Choroid plexus epithelial cell (primary cell): ENCODE data around the gene ERBB2.

ENCODE experiments used
- DNase-seq: peaks from one replicate; pipeline ENCODE4 v3.0.0-alpha.2; 2010; ENCODE audit warnings: low read depth
- H3K4me3 ChIP-seq: 2 replicates; pipeline ENCODE4 v1.5.1; 2011; ENCODE audit warnings: low read depth, mild to moderate bottlenecking, control low read depth, low read length, moderate library complexity
- TF ChIP-seq, protein P1 (sequence below): conservative IDR thresholded peaks from 2 replicates; pipeline ENCODE4 v1.5.1; 2011; ENCODE audit warnings: low read depth, mild to moderate bottlenecking, control low read depth, inconsistent platforms, low read length, moderate library complexity

Gene ERBB2

DNA sequence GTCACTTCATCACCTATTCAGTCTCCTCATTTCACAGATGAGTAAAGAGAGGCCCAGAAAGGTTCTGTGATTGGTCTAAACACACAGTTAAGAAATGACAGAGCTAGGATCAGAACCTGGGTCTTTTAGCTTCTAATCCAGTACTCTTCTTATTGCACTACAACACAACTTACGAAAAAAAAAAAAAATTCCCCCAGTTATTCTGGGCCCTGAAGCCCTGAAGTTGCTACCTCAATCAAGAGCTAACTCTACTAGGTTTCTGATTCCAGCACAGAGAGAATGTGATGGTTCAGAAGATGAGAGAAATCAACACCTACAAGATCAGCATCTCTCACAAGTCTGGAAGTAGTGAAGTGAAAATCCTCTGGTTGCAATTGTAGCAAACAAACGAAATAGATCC lies 75.2 kb downstream of the ERBB2 start:
- DNase-seq: no peak
- H3K4me3 ChIP-seq: no peak overlapping the region
- TF ChIP-seq, protein P1, sequence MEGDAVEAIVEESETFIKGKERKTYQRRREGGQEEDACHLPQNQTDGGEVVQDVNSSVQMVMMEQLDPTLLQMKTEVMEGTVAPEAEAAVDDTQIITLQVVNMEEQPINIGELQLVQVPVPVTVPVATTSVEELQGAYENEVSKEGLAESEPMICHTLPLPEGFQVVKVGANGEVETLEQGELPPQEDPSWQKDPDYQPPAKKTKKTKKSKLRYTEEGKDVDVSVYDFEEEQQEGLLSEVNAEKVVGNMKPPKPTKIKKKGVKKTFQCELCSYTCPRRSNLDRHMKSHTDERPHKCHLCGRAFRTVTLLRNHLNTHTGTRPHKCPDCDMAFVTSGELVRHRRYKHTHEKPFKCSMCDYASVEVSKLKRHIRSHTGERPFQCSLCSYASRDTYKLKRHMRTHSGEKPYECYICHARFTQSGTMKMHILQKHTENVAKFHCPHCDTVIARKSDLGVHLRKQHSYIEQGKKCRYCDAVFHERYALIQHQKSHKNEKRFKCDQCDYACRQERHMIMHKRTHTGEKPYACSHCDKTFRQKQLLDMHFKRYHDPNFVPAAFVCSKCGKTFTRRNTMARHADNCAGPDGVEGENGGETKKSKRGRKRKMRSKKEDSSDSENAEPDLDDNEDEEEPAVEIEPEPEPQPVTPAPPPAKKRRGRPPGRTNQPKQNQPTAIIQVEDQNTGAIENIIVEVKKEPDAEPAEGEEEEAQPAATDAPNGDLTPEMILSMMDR: no peak

DNA sequence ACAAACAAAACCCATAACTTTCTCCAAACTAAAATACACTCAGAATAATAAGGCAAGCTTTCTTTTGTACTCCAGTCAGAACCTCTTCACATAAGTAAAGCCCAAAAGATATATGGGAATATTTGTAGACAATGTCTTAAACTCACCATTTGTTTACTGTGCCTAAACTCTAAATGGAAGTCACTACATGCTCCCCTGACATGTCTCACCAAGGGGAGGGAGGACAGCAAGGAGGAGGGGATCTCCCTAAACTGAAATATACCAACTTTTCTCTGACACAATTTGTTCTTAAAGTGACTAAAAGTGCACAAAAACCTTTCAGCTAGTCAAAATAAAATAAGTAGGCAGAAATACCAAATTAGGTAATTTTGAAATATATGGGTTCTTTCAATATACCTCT lies 76.4 kb downstream of the ERBB2 start:
- no peak for DNase-seq
- H3K4me3 ChIP-seq: no peak overlapping the region
- TF ChIP-seq, protein P1: no peak

DNA sequence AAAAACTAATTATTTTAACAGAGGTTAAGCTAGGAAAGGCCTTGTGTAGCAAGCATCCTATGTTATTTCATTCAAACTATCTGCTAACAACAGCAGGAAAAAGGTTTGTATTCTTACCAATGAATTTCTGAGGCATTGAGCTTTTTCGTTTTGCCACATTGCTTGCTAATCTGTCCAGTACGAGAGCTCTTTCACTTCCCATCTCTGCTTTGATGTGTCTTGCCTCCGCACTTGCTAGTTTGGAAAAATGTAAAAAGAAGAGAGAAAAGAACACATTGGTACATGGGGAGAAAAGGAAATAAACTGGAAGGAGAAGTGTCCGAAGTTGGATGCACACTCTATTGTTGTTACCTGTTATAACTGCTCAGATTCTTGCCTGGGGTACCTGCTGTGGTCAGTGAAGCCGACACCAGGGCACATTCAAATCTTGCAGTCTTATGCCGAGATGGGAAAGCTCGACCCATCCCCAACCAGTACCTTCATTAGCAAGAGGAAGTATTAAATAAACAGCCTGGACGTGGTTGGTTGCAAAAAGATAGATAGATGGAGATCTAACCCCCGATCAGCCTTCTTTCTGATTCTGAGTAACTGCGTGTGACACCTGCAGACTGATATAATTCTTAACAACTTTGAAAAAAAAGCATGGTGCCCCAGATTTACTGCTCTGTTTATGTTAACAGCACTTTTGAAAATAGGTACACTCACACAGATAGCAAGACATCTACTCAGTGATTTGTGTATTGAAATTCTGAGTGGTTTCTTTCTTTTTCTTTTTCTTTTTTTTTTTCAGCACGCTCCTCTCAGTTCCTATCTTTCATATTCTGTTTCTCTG lies 77.9 kb downstream of the ERBB2 start:
- TF ChIP-seq, protein P1: no peak
- no peak overlapping the region for H3K4me3 ChIP-seq
- DNase-seq: no peak
